HUES64 (cell line): ENCODE measurements around the gene LRRC73.
"Not testable (repeated sequence)": the region's sequence is repeated elsewhere in the genome, so short reads cannot be mapped to it uniquely, and the experiment has no call there.

Experiments used
- H3K27ac ChIP-seq: 2 replicates; pipeline ENCODE4 v1.7.0; 2013; ENCODE audit warnings: low read depth, low read length, inconsistent platforms
- H3K27me3 ChIP-seq: 2 replicates; pipeline ENCODE4 v1.6.1; 2013; ENCODE audit warnings: mild to moderate bottlenecking, low read length; ENCODE audit not compliant: insufficient read depth
- H3K36me3 ChIP-seq: 2 replicates; pipeline ENCODE4 v1.6.1; 2013; ENCODE audit warnings: mild to moderate bottlenecking, low read length; ENCODE audit not compliant: insufficient read depth
- H3K4me1 ChIP-seq: 2 replicates; pipeline ENCODE4 v1.6.1; 2013; ENCODE audit warnings: mild to moderate bottlenecking, low read length, moderate library complexity; ENCODE audit not compliant: insufficient read depth
- H3K4me3 ChIP-seq: 2 replicates; pipeline ENCODE4 v1.5.1; 2013; ENCODE audit warnings: mild to moderate bottlenecking, low read length, moderate library complexity
- H3K9ac ChIP-seq: 2 replicates; pipeline ENCODE4 v1.6.1; 2013; ENCODE audit warnings: mild to moderate bottlenecking, low read depth, low read length
- H3K9me3 ChIP-seq: 2 replicates; pipeline ENCODE4 v1.6.1; 2013; ENCODE audit warnings: low read depth, low read length; ENCODE audit not compliant: insufficient read depth
- WGBS: fragments of 150-250, 120-280 bp; methylation state at CpG from one replicate; pipeline ENCODE4 v1.1.7; 2013; ENCODE audit warnings: missing lambda C conversion rate; 5-methylcytosine and 5-hydroxymethylcytosine counted together

Gene LRRC73

GRCh38 chr6:43471399-43471798, 38.7 kb downstream of the LRRC73 start:
- Histone ChIP-seq H3K9me3 (no peaks in the 10 kb centered on the region), H3K27me3 (no peaks in the 10 kb centered on the region), H3K36me3 (no peaks in the 10 kb centered on the region), H3K4me3 (no peak overlapping the region), H3K27ac (no peak overlapping the region), H3K4me1 (0 out of 2 replicates have a peak, but pooled peaks cover 8% of the 10 kb centered on the region), H3K9ac (no peak overlapping the region)
- 90% methylated on average over 1 of the region's 1 CpG for WGBS

GRCh38 chr6:43469947-43470346, 40.2 kb downstream of the LRRC73 start:
- Histone ChIP-seq H3K36me3 (no peaks in the 10 kb centered on the region), H3K4me3 (no peak overlapping the region), H3K4me1 (0 out of 2 replicates have a peak, but pooled peaks cover 8% of the 10 kb centered on the region), H3K9me3 (no peaks in the 10 kb centered on the region), H3K27me3 (no peaks in the 10 kb centered on the region), H3K9ac (no peak overlapping the region), H3K27ac (no peak overlapping the region)
- 94% methylated on average over 7 of the region's 7 CpGs for WGBS

DNA sequence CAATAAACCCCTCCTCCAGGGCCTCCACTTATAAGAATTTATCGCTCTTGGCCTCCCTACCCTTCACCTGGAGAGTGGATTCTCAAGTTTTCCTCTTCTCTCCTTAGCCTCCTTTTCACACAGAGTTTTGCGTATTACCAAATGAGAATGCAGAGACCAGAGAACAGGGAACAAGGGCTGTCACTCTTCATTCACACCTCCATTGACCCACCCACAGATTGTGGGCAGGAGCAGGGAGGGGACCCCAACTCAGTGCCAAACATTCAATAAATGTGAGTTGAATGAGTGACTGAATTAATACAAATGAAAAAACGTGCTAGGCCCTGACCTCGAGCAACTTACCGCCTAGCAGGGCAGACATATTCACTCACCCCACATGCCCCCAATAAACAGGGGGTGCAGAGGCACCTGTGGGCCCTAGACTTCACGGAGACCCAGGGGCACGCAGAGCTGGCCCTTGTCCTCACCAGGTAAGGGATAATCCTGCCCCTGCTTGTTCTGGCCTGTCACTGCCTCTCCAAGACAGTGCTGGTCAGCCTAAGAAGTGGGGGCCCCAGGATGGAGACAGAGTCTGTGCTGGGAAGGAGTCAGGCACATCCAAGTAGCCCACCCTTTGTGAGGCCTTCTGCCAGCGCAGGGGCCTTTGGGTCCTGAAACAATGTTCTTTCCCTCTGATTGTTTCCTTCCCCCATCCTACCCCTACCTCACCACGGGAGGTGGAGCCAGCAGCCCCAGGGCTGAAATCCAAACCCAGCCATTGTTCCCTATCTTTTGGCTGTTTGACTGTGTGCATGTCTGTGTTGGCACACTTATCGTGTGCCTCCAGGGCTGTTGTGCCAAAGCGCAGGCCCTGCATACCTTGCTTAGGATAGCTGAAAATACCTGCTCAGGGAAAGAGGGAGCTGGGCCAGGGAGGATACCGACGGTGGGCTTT, 41.1 kb downstream of the LRRC73 start:
- Histone ChIP-seq H3K9ac (0 out of 2 replicates have a peak overlapping the region, but pooled peaks have one; percentile 6), H3K4me1 (0 out of 2 replicates have a peak, but pooled peaks cover 8% of the 10 kb centered on the region), H3K36me3 (no peaks in the 10 kb centered on the region), H3K27me3 (no peaks in the 10 kb centered on the region), H3K4me3 (no peak overlapping the region), H3K27ac (no peak overlapping the region; the same call in 1 of the 2 replicates), H3K9me3 (no peaks in the 10 kb centered on the region)
- WGBS = 70% methylated on average over 13 of the region's 13 CpGs

- no peak overlapping the region for H3K27ac ChIP-seq
- 94% methylated on average over 4 of the region's 4 CpGs for WGBS
- no peaks in the 10 kb centered on the region for H3K27me3 ChIP-seq
- 0 out of 2 replicates have a peak, but pooled peaks cover 8% of the 10 kb centered on the region for H3K4me1 ChIP-seq
- H3K36me3 ChIP-seq = no peaks in the 10 kb centered on the region
- H3K4me3 ChIP-seq = no peak overlapping the region
- no peaks in the 10 kb centered on the region for H3K9me3 ChIP-seq
- no peak overlapping the region for H3K9ac ChIP-seq
These were observed 41.9 kb downstream of the LRRC73 start for GRCh38 chr6:43468240-43468639.

- H3K4me3 ChIP-seq = no peak overlapping the region
- H3K36me3 ChIP-seq = no peaks in the 10 kb centered on the region
- H3K27me3 ChIP-seq = no peaks in the 10 kb centered on the region
- H3K9me3 ChIP-seq = no peaks in the 10 kb centered on the region
- WGBS = 91% methylated on average over 4 of the region's 4 CpGs
- no peak overlapping the region for H3K9ac ChIP-seq
- 0 out of 2 replicates have a peak, but pooled peaks cover 8% of the 10 kb centered on the region for H3K4me1 ChIP-seq
- no peak overlapping the region for H3K27ac ChIP-seq
These were observed 42.4 kb downstream of the LRRC73 start for GRCh38 chr6:43467752-43468151.

- not testable (repeated sequence) for H3K4me1 ChIP-seq, H3K36me3 ChIP-seq, H3K27me3 ChIP-seq, H3K9ac ChIP-seq, H3K9me3 ChIP-seq, H3K4me3 ChIP-seq, H3K27ac ChIP-seq
- 71% methylated on average over 5 of the region's 5 CpGs for WGBS
These were observed 42.9 kb downstream of the LRRC73 start for GRCh38 chr6:43467265-43467664.

GRCh38 chr6:43465948-43466347, 44.2 kb downstream of the LRRC73 start:
- Histone ChIP-seq H3K4me3 (no peak overlapping the region), H3K4me1 (0 out of 2 replicates have a peak, but pooled peaks cover 8% of the 10 kb centered on the region), H3K9ac (no peak overlapping the region), H3K36me3 (no peaks in the 10 kb centered on the region), H3K9me3 (no peaks in the 10 kb centered on the region), H3K27me3 (no peaks in the 10 kb centered on the region), H3K27ac (no peak overlapping the region)
- WGBS = 80% methylated on average over 1 of the region's 2 CpGs

GRCh38 chr6:43464337-43464736, 45.8 kb downstream of the LRRC73 start:
- no peaks in the 10 kb centered on the region for H3K9me3 ChIP-seq
- no peaks in the 10 kb centered on the region for H3K27me3 ChIP-seq
- no peak overlapping the region for H3K4me3 ChIP-seq
- no peak overlapping the region for H3K27ac ChIP-seq
- no peaks in the 10 kb centered on the region for H3K36me3 ChIP-seq
- no peak overlapping the region for H3K9ac ChIP-seq
- WGBS = 93% methylated on average over 6 of the region's 8 CpGs
- H3K4me1 ChIP-seq = 0 out of 2 replicates have a peak, but pooled peaks cover 7% of the 10 kb centered on the region

- WGBS = 78% methylated on average over 5 of the region's 5 CpGs
- Histone ChIP-seq H3K27me3 (peaks cover 4% of the 10 kb centered on the region), H3K4me1 (no peaks in the 10 kb centered on the region), H3K36me3 (no peaks in the 10 kb centered on the region), H3K9ac (no peak overlapping the region), H3K9me3 (no peaks in the 10 kb centered on the region), H3K4me3 (no peak overlapping the region), H3K27ac (no peak overlapping the region)
These were observed 48.2 kb downstream of the LRRC73 start for GRCh38 chr6:43461936-43462335.

- H3K9me3 ChIP-seq = no peaks in the 10 kb centered on the region
- peaks cover 22% of the 10 kb centered on the region for H3K27me3 ChIP-seq
- H3K27ac ChIP-seq = no peak overlapping the region
- H3K4me3 ChIP-seq = no peak overlapping the region
- no peaks in the 10 kb centered on the region for H3K4me1 ChIP-seq
- H3K36me3 ChIP-seq = no peaks in the 10 kb centered on the region
- whole genome bisulfite sequencing = 80% methylated on average over 4 of the region's 4 CpGs
- H3K9ac ChIP-seq = no peak overlapping the region
These were observed 50.1 kb downstream of the LRRC73 start for GRCh38 chr6:43460032-43460431.

DNA sequence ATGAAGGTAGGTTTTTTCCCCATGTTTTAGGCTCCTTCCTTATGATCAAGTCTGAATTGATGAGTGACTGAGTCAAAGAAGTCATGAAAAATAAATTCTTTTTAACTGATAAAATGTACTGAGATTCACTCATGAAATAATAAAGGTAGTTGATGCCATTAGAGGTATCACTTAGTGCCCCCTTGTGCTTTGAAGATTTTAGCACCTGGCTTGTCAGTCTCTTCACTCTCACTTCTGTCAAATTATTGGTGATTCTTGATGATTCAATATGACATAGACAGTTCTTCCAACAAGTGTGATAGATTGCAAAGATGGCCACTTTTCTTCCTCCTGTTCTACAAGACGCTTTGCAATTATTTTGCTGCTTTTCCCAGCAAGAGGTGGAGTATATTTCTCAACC, 50.6 kb downstream of the LRRC73 start:
- H3K9ac ChIP-seq = no peak overlapping the region
- no peaks in the 10 kb centered on the region for H3K36me3 ChIP-seq
- H3K27me3 ChIP-seq = peaks cover 27% of the 10 kb centered on the region
- no peaks in the 10 kb centered on the region for H3K9me3 ChIP-seq
- H3K4me1 ChIP-seq = no peaks in the 10 kb centered on the region
- 79% methylated on average over 1 of the region's 1 CpG for WGBS
- no peak overlapping the region for H3K4me3 ChIP-seq
- no peak overlapping the region for H3K27ac ChIP-seq
